ENCODE results near the gene CA10. TPM values are rescaled to one million over a fixed set of nuclear protein-coding genes. Genes with fewer than 3 reads are reported as not detected.

Gene CA10
- total RNA-seq, 4 donors from 2014 or later = not detected

- Histone ChIP-seq H3K4me1 (peaks cover 0 to 11% (median 4%) of the 10 kb centered on the region in 4 donors), H3K27ac (replicated peaks in 1 of 4) (no peak overlapping the region), H3K36me3 (no peaks in the 10 kb centered on the region), H3K4me3 (no peak overlapping the region), H3K27me3 (no peaks in the 10 kb centered on the region), H3K9me3 (no peaks in the 10 kb centered on the region)
- 63% methylated on average over 3 of the region's 3 CpGs for WGBS
- intact Hi-C loops (cut with DNase I) = no loop called here
- DNase-seq (ENCODE audit: extremely low spot score) = no peak
- TF ChIP-seq POLR2AphosphoS5 (IDR thresholded peaks at IDR 0.05) (no peak), CTCF (IDR thresholded peaks at IDR 0.05) (no peak), POLR2A (IDR thresholded peaks at IDR 0.05; ENCODE audit: low read depth) (no peak), EP300 (IDR thresholded peaks at IDR 0.05) (no peak)
Measured at GRCh38 chr17:52049051-52049450, 109.5 kb downstream of the CA10 start.

GRCh38 chr17:52048137-52048898 is 110.2 kb downstream of the CA10 start:
- WGBS = 56% methylated on average over 5 of the region's 5 CpGs
- Histone ChIP-seq H3K9me3 (no peaks in the 10 kb centered on the region), H3K36me3 (no peaks in the 10 kb centered on the region)

GRCh38 chr17:52047086-52047485 is 111.4 kb downstream of the CA10 start:
- H3K4me3 ChIP-seq = no peak overlapping the region
- H3K27me3 ChIP-seq = no peaks in the 10 kb centered on the region
- no peak for DNase-seq (ENCODE audit: extremely low spot score)
- no peaks in the 10 kb centered on the region for H3K36me3 ChIP-seq
- no peak overlapping the region for H3K27ac ChIP-seq (replicated peaks in 1 of 4)
- intact Hi-C loops (cut with DNase I) = no loop called here
- TF ChIP-seq CTCF (IDR thresholded peaks at IDR 0.05) = no peak
- peaks cover 0 to 11% (median 4%) of the 10 kb centered on the region in 4 donors for H3K4me1 ChIP-seq
- no peaks in the 10 kb centered on the region for H3K9me3 ChIP-seq

More at GRCh38 chr17:52048137-52048898, 110.2 kb downstream of the CA10 start:
- Histone ChIP-seq H3K4me1 (peaks cover 0 to 11% (median 4%) of the 10 kb centered on the region in 4 donors), H3K4me3 (no peak overlapping the region), H3K27ac (replicated peaks in 1 of 4) (no peak overlapping the region), H3K27me3 (no peaks in the 10 kb centered on the region)
- TF ChIP-seq POLR2AphosphoS5 (IDR thresholded peaks at IDR 0.05) = no peak
- TF ChIP-seq POLR2A (IDR thresholded peaks at IDR 0.05; ENCODE audit: low read depth) = no peak
- TF ChIP-seq EP300 (IDR thresholded peaks at IDR 0.05) = no peak
- no peak for TF ChIP-seq CTCF (IDR thresholded peaks at IDR 0.05)
- intact Hi-C loops (cut with DNase I) = no loop called here
- no peak for DNase-seq (ENCODE audit: extremely low spot score)

- Histone ChIP-seq H3K4me1 (peaks cover 0 to 4% (median 1%) of the 10 kb centered on the region in 4 donors), H3K4me3 (no peak overlapping the region), H3K27me3 (no peaks in the 10 kb centered on the region), H3K27ac (replicated peaks in 1 of 4) (no peak overlapping the region), H3K36me3 (no peaks in the 10 kb centered on the region), H3K9me3 (no peaks in the 10 kb centered on the region)
- TF ChIP-seq POLR2AphosphoS5 (IDR thresholded peaks at IDR 0.05) (no peak), POLR2A (IDR thresholded peaks at IDR 0.05; ENCODE audit: low read depth) (no peak), EP300 (IDR thresholded peaks at IDR 0.05) (no peak), CTCF (IDR thresholded peaks at IDR 0.05) (no peak)
- DNase-seq (ENCODE audit: extremely low spot score) = no peak
- intact Hi-C loops (cut with DNase I) = no loop called here
- WGBS = 87% methylated on average over 1 of the region's 1 CpG
Measured at GRCh38 chr17:52041123-52041617, 117.3 kb downstream of the CA10 start.

GRCh38 chr17:52036416-52036815 is 122.1 kb downstream of the CA10 start:
- Histone ChIP-seq H3K4me3 (no peak overlapping the region), H3K27me3 (no peaks in the 10 kb centered on the region), H3K9me3 (no peaks in the 10 kb centered on the region), H3K4me1 (peaks cover 0 to 10% (median 1%) of the 10 kb centered on the region in 4 donors), H3K27ac (replicated peaks in 1 of 4) (no peak overlapping the region), H3K36me3 (no peaks in the 10 kb centered on the region)
- intact Hi-C loops (cut with DNase I) = no loop called here
- no peak for DNase-seq (ENCODE audit: extremely low spot score)
- TF ChIP-seq EP300 (IDR thresholded peaks at IDR 0.05) (no peak), POLR2A (IDR thresholded peaks at IDR 0.05; ENCODE audit: low read depth) (no peak), CTCF (IDR thresholded peaks at IDR 0.05) (no peak), POLR2AphosphoS5 (IDR thresholded peaks at IDR 0.05) (no peak)
